ENCODE results near the gene GPX6. TPM values are rescaled to one million over a fixed set of nuclear protein-coding genes. Genes with fewer than 3 reads are reported as not detected.
"Not testable (repeated sequence)": the region's sequence is repeated elsewhere in the genome, so short reads cannot be mapped to it uniquely, and the experiment has no call there.

GPX6 gene, protein sequence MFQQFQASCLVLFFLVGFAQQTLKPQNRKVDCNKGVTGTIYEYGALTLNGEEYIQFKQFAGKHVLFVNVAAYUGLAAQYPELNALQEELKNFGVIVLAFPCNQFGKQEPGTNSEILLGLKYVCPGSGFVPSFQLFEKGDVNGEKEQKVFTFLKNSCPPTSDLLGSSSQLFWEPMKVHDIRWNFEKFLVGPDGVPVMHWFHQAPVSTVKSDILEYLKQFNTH
- total RNA-seq, result not detected

GRCh38 chr6:28515676-28516075 lies at the start of gene GPX6:
GPX6 (minus strand) TSS chr6:28515793; CDS start chr6:28515743, 50 bp downstream.
- ATAC-seq (replicated peaks in 1 of 2), result no peak
- DNase-seq, result no peak
- Mint-ChIP-seq H3K27ac (no peak within 1 kb of the TSS), H3K36me3 (ENCODE audit: insufficient read depth in 2 of 2) (no peaks in the 10 kb centered on the region), H3K4me3 (no peak within 1 kb of the TSS), H3K27me3 (ENCODE audit: low read depth) (peaks cover 18% of the 10 kb centered on the region), H3K4me1 (ENCODE audit: low read depth) (no peaks in the 10 kb centered on the region), H3K9me3 (no peaks in the 10 kb centered on the region)

DNA sequence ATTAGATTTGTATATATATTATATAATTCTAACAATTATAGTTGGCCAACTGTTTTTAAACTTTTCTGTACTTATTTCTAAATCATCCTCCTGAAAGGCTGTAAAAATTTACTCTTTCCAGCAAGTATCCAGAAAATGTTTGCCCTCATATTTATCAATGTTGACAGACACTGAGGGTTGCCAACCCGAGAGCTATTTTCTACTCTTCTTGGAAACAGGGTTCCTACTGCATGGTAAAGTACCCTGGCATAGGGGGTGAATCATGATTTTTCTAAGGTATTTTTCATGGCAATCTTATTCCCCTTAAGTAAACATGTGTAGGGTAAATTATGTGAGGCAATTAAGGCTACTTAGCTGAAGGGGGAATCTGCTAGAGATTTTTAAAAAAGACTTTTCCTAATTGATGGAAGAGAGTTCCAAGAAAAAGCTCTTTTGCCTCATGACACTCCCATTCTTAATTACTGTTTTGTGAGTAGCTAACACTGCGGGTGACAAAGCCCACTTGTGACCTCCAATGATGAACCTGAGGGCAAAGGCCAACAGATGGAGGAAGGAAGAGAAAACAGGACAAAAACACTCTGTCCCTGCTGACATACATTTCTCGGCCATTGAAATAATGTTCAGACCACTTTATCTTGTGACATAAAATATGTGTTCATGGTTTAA lies 48.0 kb upstream of the GPX6 start:
- Mint-ChIP-seq H3K27me3 (ENCODE audit: low read depth) (peaks cover 63% of the 10 kb centered on the region), H3K4me3 (no peak overlapping the region), H3K9me3 (no peaks in the 10 kb centered on the region), H3K36me3 (ENCODE audit: insufficient read depth in 2 of 2) (no peaks in the 10 kb centered on the region), H3K4me1 (ENCODE audit: low read depth) (no peaks in the 10 kb centered on the region), H3K27ac (no peak overlapping the region)
- no peak for ATAC-seq (replicated peaks in 1 of 2)
- no peak for DNase-seq

GRCh38 chr6:28558629-28559028 lies 43.0 kb upstream of the GPX6 start:
- no peaks in the 10 kb centered on the region for H3K9me3 Mint-ChIP-seq
- peaks cover 60% of the 10 kb centered on the region for H3K27me3 Mint-ChIP-seq (ENCODE audit: low read depth)
- no peak overlapping the region for H3K27ac Mint-ChIP-seq
- ATAC-seq (replicated peaks in 1 of 2), result no peak
- H3K4me3 Mint-ChIP-seq, result no peak overlapping the region
- peaks cover 7% of the 10 kb centered on the region for H3K4me1 Mint-ChIP-seq (ENCODE audit: low read depth)
- no peak for DNase-seq
- no peaks in the 10 kb centered on the region for H3K36me3 Mint-ChIP-seq (ENCODE audit: insufficient read depth in 2 of 2)

DNA sequence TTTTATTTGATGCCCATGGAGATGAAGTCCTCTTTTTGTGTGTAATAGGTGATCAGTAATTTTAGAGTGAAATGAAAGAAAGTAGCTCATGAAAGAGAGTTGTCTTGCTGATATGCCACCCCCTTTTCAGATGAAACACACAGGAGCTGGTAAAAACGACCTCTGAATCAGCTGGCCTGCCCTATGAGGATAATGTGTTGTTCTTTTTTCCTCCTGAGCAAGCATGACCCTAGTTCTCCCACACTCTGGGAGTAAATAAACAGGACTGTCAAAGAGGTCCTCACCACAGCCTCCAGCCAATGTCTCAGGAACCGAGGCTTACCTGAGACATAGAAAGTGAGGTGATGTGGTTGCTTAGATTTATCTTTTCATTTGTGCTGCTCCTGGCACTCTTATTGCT lies 39.5 kb upstream of the GPX6 start:
- peaks cover 7% of the 10 kb centered on the region for H3K4me1 Mint-ChIP-seq (ENCODE audit: low read depth)
- H3K4me3 Mint-ChIP-seq, result no peak overlapping the region
- H3K27me3 Mint-ChIP-seq (ENCODE audit: low read depth), result peaks cover 59% of the 10 kb centered on the region
- ATAC-seq (replicated peaks in 1 of 2), result no peak
- no peaks in the 10 kb centered on the region for H3K9me3 Mint-ChIP-seq
- no peak overlapping the region for H3K27ac Mint-ChIP-seq
- DNase-seq, result no peak
- no peaks in the 10 kb centered on the region for H3K36me3 Mint-ChIP-seq (ENCODE audit: insufficient read depth in 2 of 2)

DNA sequence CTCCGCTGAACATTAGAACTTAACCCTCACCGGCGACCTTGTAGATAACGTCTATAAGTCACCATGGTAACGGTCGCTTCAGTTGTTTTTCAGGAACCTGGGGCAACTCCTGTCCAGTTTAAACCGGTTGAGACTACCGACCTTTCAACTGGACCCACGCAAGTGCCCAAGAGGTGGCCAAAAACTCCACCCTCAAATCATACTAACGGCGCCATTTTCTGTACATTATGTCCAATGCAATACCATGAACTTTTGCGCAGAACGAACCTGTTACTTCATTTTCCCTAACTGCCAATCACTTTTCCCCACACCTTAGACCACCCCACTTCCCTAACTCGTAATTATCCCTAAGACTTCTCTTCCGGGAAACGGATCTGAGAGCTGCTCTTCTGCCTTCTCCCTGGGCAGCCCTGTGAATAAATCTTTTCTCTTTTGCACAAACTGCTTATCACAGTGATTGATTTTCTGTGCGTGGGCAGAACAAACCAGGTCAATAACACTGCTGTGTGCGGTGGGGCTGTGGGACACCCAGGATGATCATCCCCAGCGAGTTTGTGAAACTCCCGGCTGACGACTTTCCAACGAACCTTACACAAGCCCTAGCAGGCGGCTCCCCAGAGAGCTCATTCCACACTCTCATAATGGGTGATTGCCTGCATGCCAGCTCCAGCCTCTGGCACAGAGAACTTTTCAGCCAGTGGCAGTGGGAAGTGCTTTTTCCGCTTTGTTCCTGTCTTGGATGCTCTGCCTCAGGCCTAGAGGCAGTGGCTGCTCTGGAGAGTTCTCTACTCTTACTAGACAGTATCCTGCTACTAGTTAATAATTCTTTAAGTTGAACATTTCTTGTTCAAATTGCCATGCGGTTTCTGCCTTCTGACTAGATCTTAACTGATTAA lies 38.6 kb upstream of the GPX6 start:
- no peak for ATAC-seq (replicated peaks in 1 of 2)
- Mint-ChIP-seq H3K4me3 (peak overlapping the region; percentile 1 to 57), H3K4me1 (ENCODE audit: low read depth) (peaks cover 7% of the 10 kb centered on the region)

GRCh38 chr6:28553384-28553985 lies 37.9 kb upstream of the GPX6 start:
- DNase-seq (no peak), ATAC-seq (replicated peaks in 1 of 2) (no peak)
- Mint-ChIP-seq H3K27me3 (ENCODE audit: low read depth) (peaks cover 53% of the 10 kb centered on the region), H3K4me1 (ENCODE audit: low read depth) (peaks cover 7% of the 10 kb centered on the region), H3K4me3 (peak overlapping the region; percentile 1 to 57), H3K27ac (no peak overlapping the region), H3K9me3 (no peaks in the 10 kb centered on the region), H3K36me3 (ENCODE audit: insufficient read depth in 2 of 2) (no peaks in the 10 kb centered on the region)

More for the DNA sequence above, 38.6 kb upstream of the GPX6 start:
- Mint-ChIP-seq H3K27ac (no peak overlapping the region), H3K36me3 (ENCODE audit: insufficient read depth in 2 of 2) (no peaks in the 10 kb centered on the region), H3K27me3 (ENCODE audit: low read depth) (peaks cover 55% of the 10 kb centered on the region), H3K9me3 (no peaks in the 10 kb centered on the region)
- no peak for DNase-seq

- H3K27me3 Mint-ChIP-seq (ENCODE audit: low read depth), result peaks cover 60% of the 10 kb centered on the region
- H3K36me3 Mint-ChIP-seq (ENCODE audit: insufficient read depth in 2 of 2), result no peaks in the 10 kb centered on the region
- ATAC-seq (replicated peaks in 1 of 2), result no peak
- no peaks in the 10 kb centered on the region for H3K9me3 Mint-ChIP-seq
- H3K27ac Mint-ChIP-seq, result no peak overlapping the region
- H3K4me1 Mint-ChIP-seq (ENCODE audit: low read depth), result peaks cover 7% of the 10 kb centered on the region
- H3K4me3 Mint-ChIP-seq, result no peak overlapping the region
- DNase-seq, result no peak
Observed at GRCh38 chr6:28551891-28552666, 36.5 kb upstream of the GPX6 start.

DNA sequence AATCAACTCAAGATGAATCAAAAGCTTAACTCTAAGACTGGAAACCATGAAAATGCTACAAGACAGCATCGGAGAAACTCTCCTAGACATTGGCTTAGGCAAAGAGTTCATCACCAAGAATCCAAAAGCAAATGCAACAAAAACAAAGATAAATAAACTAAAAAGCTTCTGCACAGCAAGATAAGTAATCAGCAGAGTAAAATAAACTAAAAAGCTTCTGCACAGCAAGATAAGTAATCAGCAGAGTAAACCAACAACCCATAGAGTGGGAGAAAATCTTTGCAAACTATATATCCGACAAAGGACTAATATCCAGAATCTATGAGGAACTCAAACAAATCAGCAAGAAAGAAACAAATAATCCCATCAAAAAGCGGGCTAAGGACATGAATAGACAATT lies 31.4 kb upstream of the GPX6 start:
- ATAC-seq (replicated peaks in 1 of 2); H3K4me3 Mint-ChIP-seq; H3K9me3 Mint-ChIP-seq; H3K27ac Mint-ChIP-seq; H3K36me3 Mint-ChIP-seq (ENCODE audit: insufficient read depth in 2 of 2); DNase-seq: not testable (repeated sequence)
- Mint-ChIP-seq H3K27me3 (ENCODE audit: low read depth) (peaks cover 54% of the 10 kb centered on the region), H3K4me1 (ENCODE audit: low read depth) (peaks cover 27% of the 10 kb centered on the region)

DNA sequence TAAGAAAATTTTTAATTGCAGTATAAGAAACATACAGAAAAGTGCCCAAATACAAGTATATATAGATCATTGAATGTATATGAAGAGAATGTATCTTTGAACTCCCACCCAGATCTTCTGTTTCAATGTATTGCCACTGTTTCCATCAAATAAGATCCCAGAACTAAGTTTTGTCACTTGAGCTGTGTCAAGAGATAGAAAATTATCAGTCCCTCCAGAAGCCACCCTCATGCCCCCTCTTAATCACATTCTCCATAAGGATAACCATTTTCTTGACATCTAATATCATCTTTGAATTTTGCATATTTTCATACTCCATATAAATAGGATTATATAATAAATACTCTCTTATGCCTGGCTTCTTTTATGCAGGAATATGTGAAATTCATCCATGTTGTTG lies 30.4 kb upstream of the GPX6 start:
- peaks cover 4% of the 10 kb centered on the region in 2 donors for H3K36me3 Mint-ChIP-seq (ENCODE audit: insufficient read depth in 2 of 2)
- DNase-seq (no peak), ATAC-seq (replicated peaks in 1 of 2) (no peak)
- H3K4me1 Mint-ChIP-seq (ENCODE audit: low read depth), result peaks cover 37% of the 10 kb centered on the region
- peaks cover 64% of the 10 kb centered on the region for H3K27me3 Mint-ChIP-seq (ENCODE audit: low read depth)
- H3K27ac Mint-ChIP-seq, result no peak overlapping the region
- H3K9me3 Mint-ChIP-seq, result no peaks in the 10 kb centered on the region
- H3K4me3 Mint-ChIP-seq, result no peak overlapping the region

GRCh38 chr6:28543651-28544610 lies 28.3 kb upstream of the GPX6 start:
- ATAC-seq (replicated peaks in 1 of 2), result peak; percentile 33 to 38
- peaks cover 64% of the 10 kb centered on the region for H3K27me3 Mint-ChIP-seq (ENCODE audit: low read depth)
- H3K36me3 Mint-ChIP-seq (ENCODE audit: insufficient read depth in 2 of 2), result peaks cover 4% of the 10 kb centered on the region in 2 donors
- peaks cover 41% of the 10 kb centered on the region for H3K4me1 Mint-ChIP-seq (ENCODE audit: low read depth)
- no peaks in the 10 kb centered on the region for H3K9me3 Mint-ChIP-seq
- H3K27ac Mint-ChIP-seq, result peak overlapping the region; percentile 99
- peak; percentile 35 to 47 for DNase-seq
- H3K4me3 Mint-ChIP-seq, result peak overlapping the region; percentile 82 to 91

GRCh38 chr6:28542440-28543296 lies 27.1 kb upstream of the GPX6 start:
- peak; percentile 75 to 77 for DNase-seq
- Mint-ChIP-seq H3K4me1 (ENCODE audit: low read depth) (peaks cover 49% of the 10 kb centered on the region), H3K4me3 (peak overlapping the region; percentile 82 to 91), H3K27me3 (ENCODE audit: low read depth) (peaks cover 62% of the 10 kb centered on the region), H3K27ac (peak overlapping the region; percentile 99), H3K36me3 (ENCODE audit: insufficient read depth in 2 of 2) (peaks cover 4% of the 10 kb centered on the region in 2 donors), H3K9me3 (no peaks in the 10 kb centered on the region)
- ATAC-seq (replicated peaks in 1 of 2), result peak; percentile 78 to 82
